ENCODE data around the gene ARID3B.
"Not testable (repeated sequence)": the region's sequence is repeated elsewhere in the genome, so short reads cannot be mapped to it uniquely, and the experiment has no call there.

Gene ARID3B

DNA sequence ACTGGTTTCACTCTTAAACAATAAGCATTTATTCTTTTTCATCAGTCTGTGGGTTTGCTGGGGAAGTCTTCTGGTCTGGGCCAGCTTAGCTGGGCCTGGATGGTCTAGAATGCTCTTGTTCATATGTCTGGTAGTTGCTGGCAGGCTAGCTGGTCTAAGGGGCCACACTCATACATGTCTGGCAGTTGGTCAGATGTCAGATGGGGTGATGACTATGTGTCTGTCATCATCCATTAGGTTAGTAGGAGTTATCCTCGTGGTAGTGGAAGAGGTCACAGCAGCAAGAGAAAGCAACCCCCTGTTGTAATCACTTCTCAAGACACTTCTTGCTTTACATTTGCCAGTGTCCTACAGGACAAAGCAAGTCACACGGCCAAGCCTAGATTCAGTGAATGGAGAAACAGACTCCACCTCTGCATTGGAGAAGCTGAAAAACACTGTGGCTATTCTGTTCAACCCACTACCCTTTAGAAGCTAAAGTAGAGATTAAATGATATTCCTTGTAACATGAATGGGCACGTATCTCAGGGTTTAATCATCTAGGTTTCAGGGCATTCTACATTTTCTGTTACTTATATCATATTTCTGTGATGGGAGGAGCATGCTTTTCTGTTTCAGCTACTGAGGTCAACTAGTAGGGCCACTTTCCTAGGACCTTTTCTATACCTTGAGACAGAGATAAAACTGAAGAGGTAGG is 5.5 kb upstream of the ARID3B start:
- no peak for DNase-seq (ENCODE audit: low read depth)

- no peak for DNase-seq (ENCODE audit: low read depth)
Observed at GRCh38 chr15:74537736-74538135, 3.3 kb upstream of the ARID3B start.

GRCh38 chr15:74539521-74539920 is 1.5 kb upstream of the ARID3B start:
- not testable (repeated sequence) for DNase-seq (ENCODE audit: low read depth)

GRCh38 chr15:74540161-74540760 is 759 bp upstream of the ARID3B start:
- DNase-seq (ENCODE audit: low read depth), result no peak

- DNase-seq (ENCODE audit: low read depth), result no peak
Observed at GRCh38 chr15:74541494-74542165, 610 bp downstream of the ARID3B start.

DNA sequence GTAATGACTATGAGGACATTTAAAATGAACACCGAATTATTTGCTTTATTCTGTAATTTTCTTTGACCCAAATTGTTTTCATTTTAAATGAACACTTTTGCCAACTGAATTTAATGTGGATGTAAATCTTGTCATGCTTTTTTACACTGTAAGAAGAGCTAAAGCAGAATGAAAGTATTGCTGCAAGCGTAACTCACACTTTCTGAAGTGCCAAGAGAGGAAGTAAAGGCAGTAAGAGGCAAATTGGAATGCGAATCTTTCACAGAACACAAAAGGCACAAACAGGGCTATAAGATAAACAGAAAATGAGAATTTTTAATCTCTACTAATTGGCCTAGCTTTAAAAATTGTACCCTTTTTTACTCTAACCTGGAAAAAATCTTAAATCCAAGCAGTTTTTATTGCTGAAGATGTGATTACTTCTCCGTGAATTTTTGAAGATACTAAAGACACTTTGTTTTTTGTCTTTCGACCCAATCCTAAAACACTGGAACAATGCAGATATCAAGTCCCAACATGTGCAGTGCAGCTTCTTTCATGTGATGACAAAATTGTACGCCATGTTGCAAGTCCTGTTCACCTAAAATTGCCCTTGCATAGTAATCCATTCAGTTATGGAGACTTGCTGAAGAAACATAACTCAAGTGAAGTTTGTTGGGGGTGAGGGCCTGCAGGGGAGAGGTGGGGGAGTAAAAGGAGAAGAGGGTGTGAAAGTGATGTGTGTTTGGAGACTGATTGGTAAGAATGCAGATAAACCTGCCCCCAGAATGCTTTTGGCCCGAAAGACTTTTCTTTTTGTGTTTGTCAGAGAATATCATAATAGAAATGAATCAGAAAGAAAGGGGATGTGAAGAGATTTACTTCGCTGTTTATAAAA is 1.4 kb downstream of the ARID3B start:
- no peak for DNase-seq (ENCODE audit: low read depth)

DNA sequence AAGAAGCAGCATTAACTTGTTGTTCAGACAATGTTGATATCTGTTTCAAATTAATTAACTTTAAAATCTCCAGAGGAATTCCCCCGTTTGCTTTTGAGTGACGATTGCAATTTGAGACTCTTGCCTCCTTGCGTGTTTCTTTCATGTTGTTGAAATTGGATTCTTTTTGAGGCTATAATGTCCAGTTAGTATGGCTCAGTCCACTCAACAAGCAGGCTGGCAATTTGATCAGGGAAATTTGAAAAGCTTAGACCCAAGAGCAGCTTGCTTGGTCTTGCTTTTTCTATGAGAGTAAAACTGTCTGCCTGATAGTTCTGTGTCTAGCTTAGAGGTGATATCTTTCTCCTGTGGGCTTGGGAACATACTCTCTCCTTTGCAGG is 2.0 kb downstream of the ARID3B start:
- DNase-seq (ENCODE audit: low read depth), result no peak

DNA sequence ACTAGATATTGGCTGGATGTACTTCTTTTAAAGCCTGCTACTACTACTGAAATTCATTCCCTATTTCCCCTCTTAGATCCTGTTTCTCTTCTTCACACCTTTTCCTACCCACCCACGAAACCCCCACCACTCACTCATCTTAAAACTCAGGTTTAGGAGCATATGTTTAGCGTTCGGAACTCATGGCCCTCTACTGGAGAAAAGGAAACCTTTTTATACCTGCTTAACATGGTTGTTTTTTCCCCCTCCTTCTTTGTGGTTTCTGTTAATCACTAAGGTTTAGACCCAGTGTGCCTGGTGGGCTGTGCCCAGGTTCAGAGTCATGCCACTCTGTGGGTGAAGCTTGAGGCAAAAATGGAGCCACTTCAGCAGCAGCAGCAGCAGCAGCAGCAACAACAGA is 2.6 kb downstream of the ARID3B start:
- DNase-seq (ENCODE audit: low read depth), result no peak

GRCh38 chr15:74545086-74545485 is 4.1 kb downstream of the ARID3B start:
- no peak for DNase-seq (ENCODE audit: low read depth)

DNA sequence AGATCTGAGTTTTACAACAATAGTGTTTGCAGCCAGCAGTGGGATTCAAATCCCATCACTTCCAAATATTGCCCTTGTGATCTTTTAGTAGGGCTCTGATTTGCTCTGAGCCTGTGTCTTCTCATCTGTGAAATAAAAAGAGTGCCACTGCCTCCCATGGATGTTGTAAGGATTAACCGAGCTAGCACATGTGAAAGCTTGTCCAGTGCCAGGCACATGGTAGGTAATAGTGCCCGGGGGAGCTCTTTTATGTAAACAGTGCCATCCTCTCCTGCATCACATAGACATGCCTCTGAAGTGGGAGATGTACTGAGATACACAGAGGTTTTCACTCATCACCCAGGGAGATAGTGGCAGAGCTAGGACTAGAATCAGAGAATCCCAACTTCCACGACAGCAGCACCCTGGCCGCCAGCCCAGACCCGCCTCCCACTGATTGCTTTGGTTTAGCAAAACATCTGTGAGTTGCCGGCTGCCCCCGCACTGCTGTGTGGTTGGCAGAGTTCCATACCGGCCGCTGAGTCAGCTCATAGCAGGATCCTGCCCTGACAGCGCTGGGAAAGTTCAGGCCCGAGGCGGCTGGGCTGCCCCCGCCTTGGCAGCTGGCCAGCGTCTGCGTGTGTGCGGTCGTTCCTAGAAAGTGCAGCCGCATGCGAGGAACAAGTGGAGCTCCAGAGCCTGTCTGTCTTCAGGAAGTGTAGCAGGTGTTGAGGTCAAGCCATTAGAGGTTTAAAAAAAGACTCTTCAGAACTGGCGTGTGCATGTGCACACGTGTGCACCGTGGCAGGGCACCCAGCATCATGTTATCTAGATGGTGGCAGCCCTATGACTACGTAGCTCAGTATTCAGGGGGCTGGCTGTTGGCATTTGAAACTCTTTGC is 5.0 kb downstream of the ARID3B start:
- DNase-seq (ENCODE audit: low read depth), result peak; percentile 98

DNA sequence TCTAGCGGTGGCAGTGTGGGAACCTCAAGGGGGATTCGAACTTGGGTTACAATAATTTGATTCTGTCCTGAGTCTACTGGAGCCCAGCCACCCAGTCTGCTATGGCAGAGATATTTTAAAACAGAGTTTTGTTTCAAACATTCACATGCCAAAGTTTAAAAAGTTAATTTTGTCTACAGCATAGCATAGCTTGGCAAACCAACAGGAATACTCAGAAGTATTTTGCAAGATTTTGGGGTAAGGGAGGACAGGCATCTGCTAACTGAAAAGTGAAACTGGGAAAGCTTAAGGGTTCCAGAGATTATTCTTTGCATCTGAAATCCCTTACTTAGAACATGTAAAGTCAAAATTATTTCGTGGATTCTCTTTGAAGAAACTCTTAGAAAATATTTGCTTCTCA is 6.6 kb downstream of the ARID3B start:
- no peak for DNase-seq (ENCODE audit: low read depth)

DNA sequence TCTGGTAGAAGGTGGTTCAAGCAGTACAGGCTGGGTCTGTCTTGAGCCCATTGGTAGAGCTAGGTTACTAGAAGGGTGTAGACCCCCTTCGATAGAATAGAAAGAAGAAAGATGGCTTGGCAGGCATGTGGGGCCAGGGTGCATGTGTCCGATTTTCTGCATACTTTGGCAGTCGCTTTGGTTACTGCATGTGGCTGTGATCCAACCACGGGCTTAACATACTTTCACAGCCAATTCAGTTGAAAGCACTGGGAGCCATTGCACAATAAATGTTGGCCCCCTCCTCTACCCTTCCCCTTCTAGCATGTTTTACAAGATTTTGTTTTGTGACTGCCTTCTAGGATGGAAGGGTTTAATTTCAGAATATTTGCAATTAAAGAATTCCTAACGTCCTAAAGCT is 7.2 kb downstream of the ARID3B start:
- no peak for DNase-seq (ENCODE audit: low read depth)

DNA sequence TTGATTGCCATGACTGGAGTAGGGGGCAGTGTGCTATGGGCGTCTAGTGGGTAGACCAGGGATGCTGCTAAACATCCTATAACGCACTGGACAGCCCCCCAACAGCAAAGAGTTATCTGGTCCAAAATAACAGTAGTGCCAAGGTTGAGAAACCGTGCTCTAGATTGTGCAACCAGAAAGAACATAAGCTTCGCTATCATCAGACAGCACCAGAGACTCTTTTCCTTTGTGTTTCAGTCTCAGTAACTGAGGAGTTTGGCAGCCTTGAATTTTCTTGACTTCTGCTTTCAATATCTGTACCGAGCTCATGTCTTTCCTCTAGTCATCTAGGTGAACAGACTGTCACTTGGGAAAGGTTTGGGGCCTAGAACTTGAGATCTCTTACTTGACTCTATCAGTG is 8.8 kb downstream of the ARID3B start:
- no peak for DNase-seq (ENCODE audit: low read depth)

DNA sequence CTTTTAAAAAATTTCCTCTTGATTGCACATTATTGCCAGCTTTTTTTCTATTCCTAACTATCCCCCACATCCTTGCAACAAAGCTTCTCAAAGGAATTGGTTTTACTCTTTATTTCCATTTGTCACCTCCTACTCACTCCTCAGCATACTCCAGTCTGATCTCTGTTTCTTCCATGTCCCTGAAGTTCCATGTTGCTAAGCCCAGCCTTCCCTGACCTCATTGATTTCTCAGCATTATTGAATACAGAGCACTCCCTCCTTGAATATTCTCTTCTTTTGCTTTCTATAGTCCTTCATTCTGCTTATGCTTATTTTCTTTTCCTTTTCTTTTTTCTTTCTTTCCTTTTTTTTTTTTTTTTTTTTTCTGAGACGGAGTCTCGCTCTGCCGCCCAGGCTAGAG is 10.7 kb downstream of the ARID3B start:
- no peak for DNase-seq (ENCODE audit: low read depth)

GRCh38 chr15:74552773-74553441 is 11.9 kb downstream of the ARID3B start:
- DNase-seq (ENCODE audit: low read depth), result no peak

GRCh38 chr15:74555192-74555591 is 14.2 kb downstream of the ARID3B start:
- no peak for DNase-seq (ENCODE audit: low read depth)

- DNase-seq (ENCODE audit: low read depth), result no peak
Observed at GRCh38 chr15:74558706-74559105, 17.7 kb downstream of the ARID3B start.

DNA sequence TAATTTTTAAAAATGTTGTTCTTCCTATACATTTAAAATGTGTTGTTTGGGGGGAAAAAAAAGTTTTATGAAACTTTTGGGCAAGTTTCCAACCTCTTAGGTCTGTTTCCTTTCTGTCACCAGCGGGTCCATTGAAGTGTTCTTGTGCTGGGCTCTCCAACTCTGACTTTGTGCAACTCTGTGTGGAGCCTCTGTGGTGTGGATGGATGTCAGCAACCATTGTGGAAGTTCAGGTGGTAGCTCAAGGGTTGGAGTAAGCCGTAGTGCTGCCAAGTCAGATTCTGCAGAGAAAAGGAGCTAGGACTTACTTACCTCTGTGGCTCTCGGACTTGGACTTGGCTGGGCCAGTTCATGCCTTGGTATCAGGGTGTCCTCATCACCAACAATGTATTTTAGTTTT is 22.4 kb downstream of the ARID3B start:
- DNase-seq (ENCODE audit: low read depth), result no peak

- DNase-seq (ENCODE audit: low read depth), result no peak
Observed at GRCh38 chr15:74564182-74564581, 23.2 kb downstream of the ARID3B start.

DNA sequence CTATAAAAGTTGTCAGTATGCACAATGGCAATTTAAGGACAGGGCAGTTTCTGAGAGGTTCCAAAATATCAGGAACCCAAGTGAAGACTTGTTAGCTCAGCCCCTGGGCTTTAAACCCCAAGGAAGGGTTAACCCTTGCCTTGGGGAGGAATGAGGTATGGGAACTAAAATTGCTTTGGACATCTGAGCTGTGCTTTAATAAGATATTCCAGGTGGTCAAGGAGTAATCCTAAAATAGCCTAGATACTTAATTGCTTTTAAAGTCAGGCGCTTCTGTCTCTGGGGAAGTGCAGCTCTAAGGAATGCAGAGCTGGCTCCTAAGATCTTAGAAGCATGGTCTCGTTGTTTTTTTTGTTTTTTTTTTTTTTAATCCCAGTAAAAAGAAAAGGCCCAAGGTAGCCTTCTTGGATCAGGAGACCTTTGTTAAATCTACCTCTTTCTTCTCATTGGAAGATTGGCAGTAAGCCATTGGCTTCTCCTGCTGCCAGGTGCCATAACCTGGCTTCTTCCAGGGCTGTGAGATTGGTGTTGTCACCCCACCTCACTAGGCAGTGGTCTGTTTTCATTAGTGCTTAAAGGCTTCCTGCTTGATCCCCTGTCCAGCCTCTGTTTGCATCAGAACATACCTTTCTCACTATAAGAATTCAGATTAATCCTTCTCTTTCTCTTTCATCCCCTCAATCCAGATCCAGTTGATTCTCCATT is 24.5 kb downstream of the ARID3B start:
- no peak for DNase-seq (ENCODE audit: low read depth)

All from fibroblast of the conjunctiva (primary cell).